ENCODE results near the gene CD247.

The CD247 gene

GRCh38 chr1:167512046-167512654 is 6.2 kb downstream of the CD247 start:
- DNase-seq (ENCODE audit: extremely low read depth, low read depth), result no peak
- TF ChIP-seq CTCF (IDR thresholded peaks at IDR 0.05; ENCODE audit: low read depth, low read length, missing control alignments), result no peak
- H3K4me3 ChIP-seq (replicated peaks; ENCODE audit: low read depth, low read length), result no peak overlapping the region

GRCh38 chr1:167511374-167511986 is 6.8 kb downstream of the CD247 start:
- TF ChIP-seq CTCF (IDR thresholded peaks at IDR 0.05; ENCODE audit: low read depth, low read length, missing control alignments), result no peak
- no peak overlapping the region for H3K4me3 ChIP-seq (replicated peaks; ENCODE audit: low read depth, low read length)

GRCh38 chr1:167510881-167511280 is 7.4 kb downstream of the CD247 start:
- no peak for TF ChIP-seq CTCF (IDR thresholded peaks at IDR 0.05; ENCODE audit: low read depth, low read length, missing control alignments)
- no peak for DNase-seq (ENCODE audit: extremely low read depth, low read depth)

More at GRCh38 chr1:167511374-167511986, 6.8 kb downstream of the CD247 start:
- DNase-seq (ENCODE audit: extremely low read depth, low read depth), result no peak

GRCh38 chr1:167510244-167510643 is 8.1 kb downstream of the CD247 start:
- DNase-seq (ENCODE audit: extremely low read depth, low read depth), result no peak
- TF ChIP-seq CTCF (IDR thresholded peaks at IDR 0.05; ENCODE audit: low read depth, low read length, missing control alignments), result no peak
- no peak overlapping the region for H3K4me3 ChIP-seq (replicated peaks; ENCODE audit: low read depth, low read length)

More at GRCh38 chr1:167510881-167511280, 7.4 kb downstream of the CD247 start:
- no peak overlapping the region for H3K4me3 ChIP-seq (replicated peaks; ENCODE audit: low read depth, low read length)

GRCh38 chr1:167509587-167509986 is 8.7 kb downstream of the CD247 start:
- H3K4me3 ChIP-seq (replicated peaks; ENCODE audit: low read depth, low read length), result no peak overlapping the region
- TF ChIP-seq CTCF (IDR thresholded peaks at IDR 0.05; ENCODE audit: low read depth, low read length, missing control alignments), result no peak
- DNase-seq (ENCODE audit: extremely low read depth, low read depth), result no peak

GRCh38 chr1:167507719-167508118 is 10.6 kb downstream of the CD247 start:
- DNase-seq (ENCODE audit: extremely low read depth, low read depth), result no peak
- no peak for TF ChIP-seq CTCF (IDR thresholded peaks at IDR 0.05; ENCODE audit: low read depth, low read length, missing control alignments)
- H3K4me3 ChIP-seq (replicated peaks; ENCODE audit: low read depth, low read length), result no peak overlapping the region

All from HFF-Myc (cell line).